ENCODE results near the gene LUZP4.
"Not testable (repeated sequence)": the region's sequence is repeated elsewhere in the genome, so short reads cannot be mapped to it uniquely, and the experiment has no call there.

LUZP4 gene, protein sequence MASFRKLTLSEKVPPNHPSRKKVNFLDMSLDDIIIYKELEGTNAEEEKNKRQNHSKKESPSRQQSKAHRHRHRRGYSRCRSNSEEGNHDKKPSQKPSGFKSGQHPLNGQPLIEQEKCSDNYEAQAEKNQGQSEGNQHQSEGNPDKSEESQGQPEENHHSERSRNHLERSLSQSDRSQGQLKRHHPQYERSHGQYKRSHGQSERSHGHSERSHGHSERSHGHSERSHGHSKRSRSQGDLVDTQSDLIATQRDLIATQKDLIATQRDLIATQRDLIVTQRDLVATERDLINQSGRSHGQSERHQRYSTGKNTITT
- total RNA-seq: 0 reads per million in 4 experiments

DNA sequence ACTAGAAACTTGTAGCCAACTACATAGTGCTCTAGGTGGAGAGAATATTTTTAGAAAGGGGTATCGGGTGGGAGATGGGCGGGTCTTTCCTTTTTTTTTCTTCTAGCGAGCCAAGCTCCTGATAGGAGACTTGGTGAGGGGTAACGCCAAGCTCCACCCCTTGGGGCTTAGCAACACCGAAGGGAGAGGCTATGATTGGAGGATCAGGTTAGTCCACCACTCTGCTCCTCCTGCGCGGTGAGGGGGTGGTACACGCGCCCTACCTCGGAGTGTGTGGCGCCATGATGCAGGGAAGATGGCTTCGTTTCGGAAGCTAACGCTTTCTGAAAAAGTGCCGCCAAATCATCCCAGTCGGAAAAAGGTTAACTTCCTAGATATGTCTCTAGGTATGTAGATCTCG is at the start of gene LUZP4:
LUZP4 (plus strand) TSS at position 251 of the 400 bp plus-strand sequence; CDS start at position 296, 45 bp downstream.
- DNase-seq: no peak

DNA sequence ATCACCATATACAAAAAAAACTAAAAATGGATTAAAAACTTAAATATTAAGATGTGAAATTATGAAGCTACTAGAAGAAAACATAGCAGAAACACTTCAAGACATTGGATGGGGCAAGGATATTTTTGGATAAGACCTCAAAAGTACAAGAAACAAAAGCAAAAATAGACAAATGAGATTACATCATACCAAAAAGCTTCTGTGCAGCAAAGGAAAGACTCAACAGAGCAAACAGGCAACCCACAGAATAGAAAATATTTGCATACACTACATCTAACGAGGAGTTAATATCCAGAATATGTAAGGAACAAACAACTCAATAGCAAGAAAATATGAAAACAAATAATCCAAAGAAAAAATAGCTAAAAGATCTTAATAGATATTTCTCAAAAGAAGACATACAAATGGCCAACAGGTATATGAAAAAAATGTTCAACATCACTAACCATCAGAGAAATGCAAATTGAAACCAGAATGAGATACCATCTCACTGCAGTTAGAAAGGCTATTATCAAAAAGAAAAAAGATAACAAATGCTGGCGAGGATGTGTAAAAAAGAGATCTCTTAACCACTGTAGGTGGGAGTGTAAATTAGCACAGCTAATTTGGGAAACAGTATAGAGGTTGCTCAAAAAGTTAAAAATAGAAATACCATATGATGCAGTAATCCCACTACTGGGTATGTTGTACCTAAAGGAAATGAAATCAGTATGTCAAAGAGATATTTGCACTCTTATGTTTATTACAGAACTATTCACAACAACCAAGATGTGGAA is 37.9 kb upstream of the LUZP4 start:
- DNase-seq: no peak

DNA sequence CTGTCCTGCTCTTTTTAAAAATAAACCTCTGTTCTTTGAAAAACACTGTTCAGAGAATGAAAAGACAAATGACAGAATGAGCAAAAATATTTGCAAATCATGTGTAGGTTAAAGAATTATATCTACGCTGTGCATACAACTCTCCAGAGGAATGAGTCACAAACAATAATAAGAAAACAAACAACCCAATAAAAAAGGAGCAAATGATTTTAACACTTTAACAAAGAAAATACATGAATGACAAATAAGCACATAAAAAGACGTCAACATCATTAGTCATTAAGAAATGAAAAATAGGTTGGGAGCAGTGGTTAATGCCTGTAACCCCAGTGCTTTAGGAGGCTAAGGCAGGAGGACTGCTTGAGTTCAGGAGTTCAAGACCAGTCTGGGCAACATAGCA is 34.5 kb upstream of the LUZP4 start:
- DNase-seq: no peak

DNA sequence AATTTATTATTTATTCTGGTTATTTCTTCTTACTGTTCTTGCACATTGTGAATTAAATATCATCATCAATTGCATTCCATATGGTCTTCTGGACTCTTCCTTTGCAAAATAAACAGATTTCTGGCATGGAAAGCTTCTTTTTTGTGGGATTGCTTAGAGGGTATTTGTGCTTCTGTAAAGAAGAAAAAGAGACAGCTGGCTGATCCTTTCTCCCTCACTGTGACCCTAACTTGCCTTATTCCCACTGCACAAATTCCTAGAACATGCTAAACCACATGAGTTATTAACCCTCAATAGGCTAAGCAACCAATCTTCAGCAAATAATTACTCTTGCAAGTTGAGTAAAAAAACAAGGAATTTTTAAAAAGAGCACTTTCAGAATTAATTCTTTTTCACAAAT is 31.8 kb upstream of the LUZP4 start:
- no peak for DNase-seq

DNA sequence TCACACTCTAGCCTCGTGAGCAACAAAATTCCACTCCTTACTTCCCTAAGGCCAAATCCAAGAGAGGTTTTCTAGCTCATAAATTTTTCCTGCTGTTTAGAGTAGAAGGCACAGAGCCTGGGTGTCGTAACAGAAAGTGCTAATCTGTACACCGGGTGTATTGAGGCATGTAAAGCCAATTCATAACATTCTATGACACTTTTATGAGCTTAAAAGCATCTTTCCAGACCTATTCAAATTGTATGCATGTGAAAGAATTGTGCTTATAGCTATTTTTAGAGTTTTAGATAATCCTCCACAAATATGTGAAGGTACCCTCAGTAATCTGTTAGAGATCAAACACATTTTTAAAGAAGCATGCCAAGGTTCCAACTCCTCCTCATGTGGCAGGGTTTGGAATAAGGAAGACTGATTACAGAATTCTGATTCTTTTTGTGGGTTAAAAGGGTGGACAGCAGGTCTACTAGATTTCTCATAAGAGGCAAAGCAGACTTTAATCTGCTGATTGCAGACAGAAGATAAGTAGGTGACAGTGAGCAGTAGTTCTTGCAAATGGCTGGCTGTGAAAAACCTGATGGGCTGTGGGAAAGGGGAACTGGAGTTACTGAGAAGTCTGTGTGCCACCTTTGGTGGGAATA is 30.2 kb upstream of the LUZP4 start:
- DNase-seq: no peak

DNA sequence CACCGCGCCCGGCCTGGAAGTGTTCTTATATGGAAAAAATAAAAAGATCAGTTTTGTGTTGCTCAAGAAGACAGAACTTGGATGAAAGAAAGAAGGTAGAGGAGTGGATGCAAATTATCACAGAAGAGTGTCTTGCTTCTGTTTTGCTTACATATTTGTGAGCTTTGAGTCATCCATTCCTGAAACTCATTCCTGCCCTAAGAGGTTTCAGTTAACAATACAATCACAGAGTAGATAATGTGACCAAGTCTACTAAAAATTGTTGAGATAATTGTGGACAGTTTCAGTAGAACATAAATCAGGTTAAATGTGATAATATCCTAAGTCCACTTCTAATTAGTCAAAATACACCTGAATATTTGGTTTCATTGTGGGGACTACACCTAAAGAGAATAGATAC is 29.2 kb upstream of the LUZP4 start:
- no peak for DNase-seq

DNA sequence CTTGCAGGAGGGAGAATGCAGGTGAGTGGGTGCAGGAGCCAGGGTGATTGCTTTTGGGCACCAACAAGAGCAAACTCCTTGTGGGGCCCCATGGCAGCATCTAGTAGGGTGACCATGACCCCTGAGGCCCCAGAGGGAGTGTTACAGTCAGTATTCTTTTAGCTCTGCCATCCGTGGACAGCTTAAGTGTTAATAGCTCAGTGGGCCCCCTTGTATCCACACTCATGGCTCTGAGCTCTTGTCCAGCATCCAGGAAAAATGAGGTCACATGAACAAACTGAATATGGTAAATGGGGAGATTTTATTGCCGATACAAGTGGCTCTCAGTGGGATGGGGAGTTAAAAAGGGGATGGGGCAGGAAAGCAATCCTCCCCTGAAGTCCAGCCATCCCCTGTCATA is 28.4 kb upstream of the LUZP4 start:
- DNase-seq: no peak

DNA sequence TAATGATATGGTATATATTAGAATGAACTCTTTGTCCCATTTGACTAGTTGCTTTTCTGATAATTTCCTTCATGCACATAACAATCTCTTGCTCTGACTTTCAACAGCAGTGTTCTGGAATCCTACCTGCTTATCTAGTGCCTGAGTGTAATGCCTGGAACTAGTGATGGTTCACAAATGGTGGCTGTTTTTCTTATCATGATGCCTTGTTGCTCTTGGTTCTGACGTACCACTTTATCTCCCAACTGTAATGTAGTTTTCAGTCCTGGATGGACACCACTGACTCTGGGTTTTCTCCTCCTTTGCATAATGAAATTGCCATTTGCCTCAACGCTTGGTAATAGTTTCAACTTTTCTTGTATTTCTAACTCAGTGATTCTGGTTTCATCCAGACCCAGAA is 25.5 kb upstream of the LUZP4 start:
- no peak for DNase-seq

DNA sequence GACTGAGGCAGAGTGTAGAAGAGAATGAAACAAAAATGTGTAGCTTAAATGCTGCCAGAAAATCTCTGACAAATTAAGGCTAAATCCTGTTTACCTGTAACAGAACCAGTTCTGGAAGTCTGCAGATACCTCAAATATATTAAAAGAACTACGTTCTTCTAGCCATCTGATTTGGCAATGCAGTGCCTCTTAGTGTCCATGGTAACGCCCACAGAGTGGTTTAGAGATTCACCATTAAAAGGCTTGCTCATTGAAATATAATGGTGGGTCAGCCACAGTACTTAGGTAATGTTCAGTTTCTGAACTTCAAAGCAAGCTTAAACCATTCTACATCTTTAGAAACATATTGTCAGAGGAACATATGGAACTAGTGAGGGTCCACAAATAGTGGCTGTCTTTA is 23.2 kb upstream of the LUZP4 start:
- DNase-seq: no peak

DNA sequence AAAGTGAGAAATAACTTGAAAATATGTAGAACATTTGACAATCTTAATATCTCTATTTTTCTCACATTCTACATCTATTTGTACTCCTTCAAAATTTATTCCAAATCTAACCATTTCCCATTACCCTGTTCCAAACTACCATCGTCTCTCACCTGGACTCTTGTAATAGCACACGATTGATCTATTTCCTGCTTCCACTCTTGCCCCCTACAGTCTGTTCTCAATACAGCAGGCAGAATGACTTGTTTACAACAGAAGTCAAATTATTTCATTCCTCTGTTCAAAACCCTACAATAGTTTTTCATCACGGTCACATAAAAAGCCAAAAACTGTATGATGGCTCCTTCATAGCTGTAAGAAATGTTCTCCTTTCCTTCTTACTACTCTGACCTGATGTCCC is 21.1 kb upstream of the LUZP4 start:
- DNase-seq: no peak

DNA sequence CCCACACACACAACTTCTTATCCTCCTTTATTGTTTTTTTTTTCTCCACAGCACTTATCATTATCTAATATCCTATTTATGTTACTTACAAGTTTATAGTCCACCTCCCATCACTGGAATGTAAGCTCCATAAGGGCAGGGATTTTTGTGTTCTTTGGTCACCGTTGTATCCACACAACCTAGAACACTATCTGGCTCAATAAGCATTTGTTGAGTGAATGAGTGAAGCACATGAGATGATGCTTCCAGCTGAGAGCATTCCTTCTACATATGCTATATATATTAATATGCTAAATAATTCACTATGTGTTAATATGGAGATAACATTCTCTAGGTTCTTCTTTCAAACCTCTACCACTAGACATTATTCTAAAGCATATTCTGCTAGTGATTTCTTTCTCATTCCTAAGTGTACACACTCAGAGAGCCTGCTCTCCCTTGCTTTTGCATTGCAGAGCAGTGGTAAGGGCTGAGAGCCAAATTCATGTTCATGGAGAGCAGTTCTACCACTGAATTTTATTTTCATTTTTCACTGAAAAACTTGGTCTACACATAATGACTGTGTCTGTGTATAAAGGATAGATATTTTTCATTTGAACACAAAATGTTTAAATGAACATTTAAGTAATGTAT is 20.3 kb upstream of the LUZP4 start:
- no peak for DNase-seq

DNA sequence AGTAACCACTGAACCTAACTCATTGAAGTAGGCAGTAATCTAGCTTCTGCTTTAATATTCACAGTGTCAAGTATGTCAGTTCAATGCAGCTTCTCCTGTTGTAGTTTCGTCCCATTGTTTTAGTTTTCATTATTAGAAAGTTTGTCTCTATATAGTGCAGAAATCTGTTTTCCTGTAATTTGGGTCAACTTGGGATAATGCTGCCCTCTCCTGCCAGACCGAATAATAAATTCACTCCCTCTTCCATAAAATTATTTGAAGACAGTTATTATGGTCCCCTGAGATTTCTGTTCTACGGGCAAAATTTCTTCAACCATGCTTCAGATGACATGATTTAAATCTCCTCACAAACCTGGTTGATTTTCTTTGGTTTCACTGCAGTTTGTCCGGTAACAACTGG is 4.6 kb upstream of the LUZP4 start:
- DNase-seq: no peak

DNA sequence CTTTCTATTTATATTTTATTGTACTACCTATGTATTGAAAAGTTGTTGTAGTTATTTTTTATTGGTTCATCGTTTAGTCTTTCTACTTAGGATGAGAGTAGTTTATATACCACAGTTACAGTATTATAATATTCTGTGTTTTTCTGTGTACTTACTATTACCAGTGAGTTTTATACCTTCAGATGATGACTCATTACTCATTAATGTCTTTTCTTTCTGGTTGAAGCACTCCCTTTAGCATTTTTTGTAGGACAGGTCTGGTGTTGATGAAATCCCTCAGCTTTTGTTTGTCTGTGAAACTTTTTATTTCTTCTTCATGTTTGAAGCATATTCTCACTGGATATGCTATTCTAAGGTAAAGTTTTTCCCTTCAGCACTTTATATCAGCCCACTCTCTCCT is 7.7 kb downstream of the LUZP4 start:
- no peak for DNase-seq

DNA sequence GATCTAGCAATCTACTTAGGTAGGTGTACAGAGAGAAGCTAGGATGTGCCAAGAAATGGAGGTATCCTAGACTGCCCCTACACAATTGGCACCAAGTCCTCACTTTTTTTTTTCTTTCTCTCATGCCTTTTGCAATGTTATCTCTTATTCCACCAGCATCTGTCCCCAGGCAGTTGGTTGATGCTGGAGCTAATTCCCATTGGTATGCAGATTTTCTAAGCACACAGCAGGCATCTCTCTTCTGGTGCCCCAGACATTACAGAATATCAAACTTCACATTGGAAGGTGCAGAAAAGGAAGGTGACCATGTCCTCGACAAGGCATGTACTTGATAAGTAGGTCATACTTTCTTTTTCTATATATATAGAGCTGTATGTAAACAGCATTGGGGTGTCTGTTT is 21.6 kb downstream of the LUZP4 start:
- no peak for DNase-seq

DNA sequence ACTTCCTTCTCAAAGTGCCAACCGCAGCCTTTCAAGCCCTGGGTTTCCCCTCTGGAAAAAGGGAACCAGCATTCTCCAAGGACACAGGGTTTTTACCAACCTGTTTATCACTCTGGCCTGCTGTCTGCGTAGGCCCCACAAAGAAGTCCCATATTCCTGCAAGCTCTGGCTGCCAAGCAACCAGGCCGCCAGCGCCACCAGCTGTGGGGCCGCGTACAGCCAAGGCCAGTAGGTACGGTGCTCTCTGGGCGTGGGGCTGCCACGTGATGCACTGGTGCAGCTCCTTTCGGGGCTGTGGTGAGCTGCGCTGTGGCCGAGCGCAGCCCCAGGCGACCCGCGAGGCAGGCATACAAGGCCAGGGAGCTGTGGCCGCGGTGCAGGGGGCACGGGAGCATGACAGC is 22.1 kb downstream of the LUZP4 start:
- no peak for DNase-seq

DNA sequence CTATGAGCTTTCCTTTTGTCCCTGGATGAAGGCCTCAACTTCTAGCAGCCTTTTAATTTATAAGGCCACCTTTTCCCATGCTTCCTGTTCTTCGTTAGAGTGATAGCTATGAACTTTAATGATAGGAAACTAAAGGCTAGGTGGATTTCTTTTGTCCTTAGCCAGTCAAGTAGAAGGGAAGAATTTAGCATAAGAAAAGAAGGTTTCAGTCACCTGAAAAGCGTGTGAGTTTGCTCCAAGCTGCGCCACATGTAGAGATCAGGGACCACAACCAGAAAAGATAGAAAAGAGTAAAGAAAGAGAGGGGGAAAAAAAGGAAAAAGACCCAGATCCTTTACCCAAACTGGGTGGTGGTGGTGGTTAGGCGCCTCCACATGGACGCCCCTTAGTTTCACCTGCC is 28.6 kb downstream of the LUZP4 start:
- DNase-seq: no peak

DNA sequence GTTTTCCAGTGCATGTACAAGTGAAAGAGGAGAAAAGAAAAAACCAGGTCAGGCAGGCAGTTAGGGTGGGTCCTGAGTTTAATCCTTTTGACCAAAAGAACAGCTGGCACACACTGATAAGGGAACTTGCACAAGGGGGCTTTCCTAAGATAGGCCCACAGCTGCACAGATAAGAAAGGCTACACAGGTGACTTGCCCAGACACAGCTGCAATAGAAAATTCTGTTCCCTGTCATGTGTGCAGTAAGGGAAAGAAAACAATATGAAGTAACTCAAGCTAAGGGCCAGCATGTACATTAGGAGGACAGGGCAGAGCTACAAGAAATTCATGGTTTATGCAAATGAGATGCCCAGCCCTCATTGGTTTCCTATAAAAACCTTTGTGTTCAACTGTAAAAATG is 32.9 kb downstream of the LUZP4 start:
- no peak for DNase-seq

DNA sequence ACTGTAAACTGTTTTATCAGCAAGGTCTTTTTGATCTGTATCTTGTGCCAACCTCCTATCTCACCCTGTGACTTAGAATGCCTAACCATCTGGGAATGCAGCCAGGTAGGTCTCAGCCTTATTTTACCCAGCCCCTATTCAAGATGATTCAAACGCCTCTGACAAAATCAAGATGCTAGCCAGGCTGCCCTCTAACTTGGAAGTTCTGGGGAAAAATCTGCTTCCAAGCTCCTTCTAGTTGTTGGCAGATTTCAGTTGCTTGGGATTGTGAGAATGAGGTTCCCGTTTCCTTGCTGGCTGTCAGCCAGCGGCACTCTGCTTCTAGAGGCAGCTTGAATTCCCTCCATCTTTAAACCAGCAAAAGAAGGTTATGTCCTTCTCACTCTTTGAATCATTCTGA is 34.7 kb downstream of the LUZP4 start:
- no peak for DNase-seq

DNA sequence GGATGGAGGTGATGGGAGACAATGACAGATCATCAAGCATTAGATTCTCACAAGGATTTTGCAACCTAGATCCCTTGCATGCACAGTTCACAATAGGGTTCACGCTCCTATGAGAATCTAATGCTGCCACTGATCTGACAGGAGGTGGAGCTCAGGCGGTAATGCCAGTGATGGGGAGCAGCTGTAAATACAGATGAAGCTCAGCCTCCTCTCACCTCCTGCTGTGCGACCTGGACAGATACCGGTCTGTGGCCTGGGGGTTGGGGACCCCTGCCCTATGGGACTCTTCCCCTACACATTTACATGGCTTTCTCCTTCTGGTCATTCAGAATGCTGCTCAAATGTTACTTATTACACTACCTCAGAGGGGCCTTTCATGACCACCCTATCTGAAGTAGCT is 39.8 kb downstream of the LUZP4 start:
- DNase-seq: not testable (repeated sequence)

DNA sequence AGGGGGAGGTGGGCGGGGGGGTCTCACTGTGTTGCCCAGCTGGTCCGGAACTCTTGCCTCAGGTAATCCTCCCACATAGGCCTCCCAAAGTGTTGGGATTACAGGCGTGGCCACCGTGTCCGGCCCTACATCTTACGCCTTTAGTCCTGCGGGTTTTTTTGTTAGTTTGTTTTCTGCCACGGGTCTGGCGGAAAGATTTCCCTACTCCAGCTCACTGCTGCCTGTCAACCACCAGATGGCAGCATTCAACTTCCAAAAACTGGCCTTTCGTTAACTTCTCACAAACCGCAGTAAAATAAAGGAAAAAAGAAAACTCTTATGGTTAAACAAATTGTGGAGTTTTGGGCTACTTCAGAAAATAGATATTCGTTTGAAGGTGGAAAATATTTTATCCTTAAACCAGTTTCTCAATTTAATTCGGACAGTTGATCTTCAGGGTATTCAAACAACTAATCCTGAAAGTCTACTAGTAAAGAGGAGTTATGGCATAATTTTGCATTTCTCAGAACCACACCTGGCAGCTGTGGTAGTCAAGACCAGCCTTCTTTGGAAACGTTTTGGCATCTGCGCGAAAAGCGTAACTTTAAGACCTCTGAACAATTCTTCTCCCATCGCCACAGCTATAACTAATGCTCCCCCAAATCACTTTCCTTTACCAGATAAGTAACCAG is 41.1 kb downstream of the LUZP4 start:
- no peak for DNase-seq

DNA sequence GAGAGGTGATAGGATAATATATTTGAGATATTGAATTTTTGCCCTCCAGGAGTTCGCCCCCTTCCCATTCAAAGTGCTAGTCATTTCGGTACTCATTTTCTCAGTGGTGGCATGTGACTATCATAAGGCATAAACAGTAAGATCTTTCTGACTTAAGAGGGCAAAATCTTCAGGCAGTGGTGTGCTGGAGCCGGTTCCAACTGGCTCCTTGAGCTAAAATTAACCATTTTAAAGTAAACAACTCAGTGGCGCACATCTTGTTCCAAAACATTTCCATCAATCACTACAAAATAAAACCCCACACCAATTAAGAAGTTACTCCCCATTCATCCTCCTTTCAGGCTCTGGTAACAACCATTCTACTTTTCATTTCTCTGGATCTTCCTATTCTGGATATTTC is 43.3 kb downstream of the LUZP4 start:
- no peak for DNase-seq

DNA sequence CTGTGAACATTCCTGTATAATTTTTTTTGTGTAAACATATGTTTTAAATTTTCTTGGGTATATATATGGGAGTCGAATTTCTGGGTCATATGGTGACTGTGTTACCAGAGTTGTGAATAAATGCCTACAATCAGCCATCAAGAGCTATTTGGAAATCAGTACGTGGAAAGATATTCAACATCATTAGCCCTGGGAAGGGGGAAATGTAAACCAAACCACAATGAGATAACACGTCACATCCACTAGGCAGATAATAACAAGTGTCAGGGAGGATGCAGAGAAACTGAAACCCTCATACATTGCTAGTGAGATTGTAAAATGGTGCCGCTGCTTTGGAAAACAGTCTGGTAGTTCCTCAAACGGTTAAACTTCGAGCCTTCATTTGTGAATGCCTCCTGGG is 43.9 kb downstream of the LUZP4 start:
- DNase-seq: no peak

All from effector CD8-positive, alpha-beta T cell (primary cell).